ENCODE measurements around the gene BMPR1B.

Gene BMPR1B

DNA sequence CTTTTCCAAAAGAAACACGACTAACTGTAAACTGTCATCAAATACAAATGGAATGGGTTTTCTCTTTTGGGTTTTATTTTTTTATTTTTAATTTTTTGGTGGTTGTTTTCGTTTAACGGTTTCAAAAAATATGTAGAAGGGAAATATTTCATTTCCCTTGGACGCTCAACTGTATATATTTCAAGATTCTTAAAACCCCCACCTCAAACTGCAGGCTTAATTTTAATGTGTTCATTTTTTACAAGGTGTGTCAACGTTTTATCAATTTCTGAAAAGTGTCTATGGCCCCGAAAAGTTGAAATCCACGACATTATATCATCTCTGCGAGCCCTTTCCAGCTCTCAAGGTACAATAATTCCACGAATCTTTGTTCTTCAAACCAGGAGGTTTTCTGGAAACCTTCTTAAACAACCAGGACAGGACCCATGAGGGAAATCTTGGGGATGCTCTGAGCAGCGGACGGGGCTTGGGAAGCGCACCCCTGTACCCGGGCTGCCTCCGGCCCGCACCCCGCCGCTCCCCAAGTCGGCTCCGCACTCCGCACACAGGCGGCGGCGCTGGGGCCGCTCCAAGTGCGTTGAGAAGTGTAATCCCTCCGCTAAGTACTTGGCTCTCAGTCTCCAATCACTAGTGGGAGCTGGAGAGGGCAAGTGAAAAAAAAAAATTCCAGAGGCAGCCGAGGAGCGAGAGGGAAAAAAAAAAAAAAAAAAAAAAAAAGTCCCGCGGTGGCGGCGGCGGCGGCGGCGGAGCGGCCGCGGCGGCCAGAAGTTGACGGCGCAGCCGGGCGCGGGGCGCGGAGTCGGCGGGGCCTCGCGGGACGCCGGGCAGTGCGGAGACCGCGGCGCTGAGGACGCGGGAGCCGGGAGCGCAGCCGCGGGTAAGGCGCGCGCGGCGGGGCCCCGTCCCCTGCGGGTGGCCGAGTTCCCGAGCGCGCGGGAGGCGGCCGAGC is at the start of gene BMPR1B:
TSS of gene BMPR1B (plus strand) at position 764 of the 949 bp plus-strand sequence. CDS start 346,470 bp downstream, outside the sequence.
- DNase-seq = no peak

DNA sequence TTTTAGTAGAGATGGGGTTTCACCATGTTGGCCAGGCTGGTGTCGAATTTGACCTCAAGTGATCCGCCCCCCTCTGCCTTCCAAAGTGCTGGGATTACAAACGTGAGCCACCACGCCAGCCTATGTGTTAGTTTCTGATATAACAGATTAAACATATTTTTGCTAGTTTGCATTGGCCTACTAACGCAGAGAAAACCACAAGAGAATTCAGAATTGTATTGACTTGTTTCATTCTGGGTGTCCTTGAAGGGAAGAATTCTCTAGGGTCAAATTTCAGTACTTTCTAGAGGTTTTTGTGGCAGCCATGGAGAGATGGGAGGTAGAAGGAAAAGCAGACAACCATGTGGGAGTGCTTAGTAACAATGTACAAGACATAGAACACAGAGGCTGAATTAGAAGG is 46.1 kb upstream of the BMPR1B start:
- no peak for DNase-seq

- DNase-seq = no peak
Measured at GRCh38 chr4:94714365-94715160, 43.2 kb upstream of the BMPR1B start.

GRCh38 chr4:94715726-94716125 is 42.0 kb upstream of the BMPR1B start:
- DNase-seq = no peak

DNA sequence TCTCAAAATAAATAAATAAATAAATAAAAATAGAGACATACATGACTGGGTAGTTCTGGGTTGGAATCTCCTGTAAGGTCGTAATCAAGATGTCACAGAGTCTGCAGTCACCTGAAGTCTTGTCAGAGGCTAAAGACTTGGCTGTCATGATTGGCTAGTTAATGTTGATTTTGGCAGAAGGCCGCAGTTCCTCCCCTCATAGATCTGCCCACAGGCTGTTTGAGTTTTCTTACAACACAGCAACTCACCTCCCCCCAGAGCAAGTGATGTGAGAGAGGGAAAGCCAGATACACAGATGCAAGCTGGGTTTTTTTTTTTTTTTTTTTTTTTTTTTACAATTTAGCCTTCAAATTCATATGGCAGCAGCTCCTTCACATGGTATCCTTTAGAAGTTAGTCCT is 36.4 kb upstream of the BMPR1B start:
- DNase-seq = no peak

GRCh38 chr4:94722270-94722669 is 35.5 kb upstream of the BMPR1B start:
- no peak for DNase-seq

GRCh38 chr4:94722748-94723147 is 35.0 kb upstream of the BMPR1B start:
- DNase-seq = no peak

DNA sequence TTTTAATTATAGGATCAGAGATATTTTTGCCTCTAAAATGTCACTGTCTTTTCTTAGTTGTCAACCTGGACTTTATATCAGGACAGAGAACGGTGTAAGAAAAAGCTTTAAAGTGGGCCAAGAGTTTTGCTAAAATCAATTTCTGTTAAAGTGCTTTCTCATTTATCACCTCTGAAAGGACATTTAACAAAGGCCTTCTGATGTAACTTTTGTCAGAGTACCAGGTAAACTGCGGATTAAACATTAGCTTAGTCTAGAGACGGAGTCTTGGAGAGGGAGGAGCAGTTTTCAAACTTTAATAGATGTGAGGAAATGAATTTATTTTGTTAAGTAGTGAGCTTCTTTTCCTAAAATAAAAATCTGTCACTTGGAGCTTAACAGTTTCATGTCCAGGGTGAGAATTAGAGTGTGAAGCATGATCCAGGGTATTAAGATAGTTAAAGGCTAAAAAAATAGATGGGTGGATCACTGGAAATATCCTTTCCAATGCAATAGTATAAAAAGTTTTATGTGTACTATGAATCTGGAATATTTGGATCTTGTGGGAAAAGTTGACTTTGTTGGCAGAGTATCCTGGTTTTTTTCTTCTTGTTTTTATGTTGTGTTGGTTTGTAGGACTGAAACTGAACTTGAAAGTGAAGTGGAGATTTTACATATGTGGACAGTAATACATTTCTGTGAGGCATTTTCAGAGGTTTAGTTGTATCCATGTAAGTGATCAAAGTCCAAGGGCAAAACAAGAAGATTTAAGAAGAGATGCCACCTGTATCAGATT is 33.6 kb upstream of the BMPR1B start:
- DNase-seq = no peak

GRCh38 chr4:94726524-94727123 is 31.1 kb upstream of the BMPR1B start:
- no peak for DNase-seq

- no peak for DNase-seq
Measured at GRCh38 chr4:94728056-94728766, 29.5 kb upstream of the BMPR1B start.

GRCh38 chr4:94732358-94732698 is 25.4 kb upstream of the BMPR1B start:
- DNase-seq = no peak

GRCh38 chr4:94739741-94740140 is 18.0 kb upstream of the BMPR1B start:
- no peak for DNase-seq

DNA sequence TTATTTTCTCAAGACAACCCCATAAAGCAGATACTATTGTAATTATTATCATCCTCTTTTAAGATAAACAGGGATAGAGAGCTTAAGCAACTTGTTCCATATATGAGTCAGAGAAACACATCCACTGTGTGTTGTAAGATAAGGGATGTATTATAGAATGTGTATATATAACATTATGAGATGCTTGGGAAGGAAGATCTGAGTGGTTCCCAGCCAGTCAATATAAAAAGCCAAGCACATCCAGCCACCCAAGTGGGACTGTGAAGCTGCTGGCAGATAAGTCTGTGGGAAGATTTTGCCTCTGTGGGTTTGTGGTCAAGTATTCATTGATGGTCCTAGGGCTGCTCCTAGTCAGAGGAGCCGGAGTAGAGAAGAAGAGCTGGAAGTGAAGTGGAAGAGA is 16.5 kb upstream of the BMPR1B start:
- DNase-seq = no peak

- DNase-seq = no peak
Measured at GRCh38 chr4:94743838-94744237, 13.9 kb upstream of the BMPR1B start.

DNA sequence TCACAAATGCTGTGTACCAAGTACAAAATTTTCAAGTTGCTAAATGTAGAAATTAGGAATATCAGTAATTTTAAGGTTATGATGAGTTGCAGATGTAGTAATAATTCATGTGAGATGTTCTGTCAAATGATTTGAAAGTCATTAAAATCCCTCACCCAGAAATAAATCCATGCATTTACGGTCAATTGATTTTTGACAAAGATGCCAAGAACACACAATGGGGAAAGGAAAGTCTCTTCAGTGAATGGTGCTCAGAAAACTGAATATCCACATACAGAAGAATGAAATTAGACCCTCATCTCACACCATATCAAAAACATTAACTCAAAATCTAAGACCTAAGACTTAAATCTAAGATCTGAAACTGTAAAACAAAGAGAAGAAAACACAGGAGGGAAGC is 12.9 kb upstream of the BMPR1B start:
- DNase-seq = no peak

DNA sequence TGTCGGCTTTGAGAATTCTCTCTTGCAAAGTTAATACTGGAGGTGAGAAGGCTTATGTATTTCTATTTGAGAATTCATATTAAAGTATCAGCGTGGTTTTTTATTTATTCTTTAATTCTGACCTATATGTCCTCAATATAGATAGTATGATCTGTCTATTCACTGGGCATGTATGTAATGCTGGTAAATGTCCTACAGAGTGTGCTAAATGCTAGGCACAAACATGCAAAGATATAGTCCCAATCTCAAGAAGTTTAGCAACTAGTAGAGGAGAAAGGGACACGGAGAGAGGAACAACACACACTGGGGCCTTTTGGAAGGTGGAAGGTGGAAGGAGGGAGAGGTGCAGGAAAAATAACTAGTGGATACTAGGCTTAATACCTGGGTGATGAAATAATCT is 11.0 kb upstream of the BMPR1B start:
- DNase-seq = no peak

DNA sequence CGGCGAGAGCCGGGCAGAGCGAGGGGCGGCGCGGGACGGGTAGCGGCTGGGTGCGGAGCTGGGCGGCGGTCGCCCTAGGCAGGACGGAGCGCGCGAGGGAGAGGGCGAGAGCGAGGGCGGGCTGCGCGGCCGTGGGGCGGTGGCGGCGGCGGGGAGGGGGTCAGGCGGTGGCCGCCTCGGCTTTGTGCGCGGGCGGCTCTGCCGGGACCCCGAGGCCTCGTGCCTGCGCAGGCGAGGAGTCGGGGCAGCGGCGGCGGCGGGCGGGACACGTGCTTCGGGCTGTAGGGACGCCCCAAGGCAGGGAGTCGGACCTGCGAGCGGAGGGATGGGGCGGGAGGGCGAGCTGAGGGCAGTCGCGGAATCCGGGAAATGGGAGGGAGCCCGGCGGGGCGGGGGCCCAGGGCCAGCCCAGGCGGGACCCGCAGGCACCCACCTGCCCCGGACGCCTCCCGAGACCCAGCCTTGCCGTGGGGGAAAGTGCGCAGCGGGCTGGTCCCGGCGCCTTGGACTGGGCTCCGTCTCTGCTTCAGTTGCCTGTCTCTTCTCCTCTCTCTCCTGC is 465 bp downstream of the BMPR1B start:
- no peak for DNase-seq

DNA sequence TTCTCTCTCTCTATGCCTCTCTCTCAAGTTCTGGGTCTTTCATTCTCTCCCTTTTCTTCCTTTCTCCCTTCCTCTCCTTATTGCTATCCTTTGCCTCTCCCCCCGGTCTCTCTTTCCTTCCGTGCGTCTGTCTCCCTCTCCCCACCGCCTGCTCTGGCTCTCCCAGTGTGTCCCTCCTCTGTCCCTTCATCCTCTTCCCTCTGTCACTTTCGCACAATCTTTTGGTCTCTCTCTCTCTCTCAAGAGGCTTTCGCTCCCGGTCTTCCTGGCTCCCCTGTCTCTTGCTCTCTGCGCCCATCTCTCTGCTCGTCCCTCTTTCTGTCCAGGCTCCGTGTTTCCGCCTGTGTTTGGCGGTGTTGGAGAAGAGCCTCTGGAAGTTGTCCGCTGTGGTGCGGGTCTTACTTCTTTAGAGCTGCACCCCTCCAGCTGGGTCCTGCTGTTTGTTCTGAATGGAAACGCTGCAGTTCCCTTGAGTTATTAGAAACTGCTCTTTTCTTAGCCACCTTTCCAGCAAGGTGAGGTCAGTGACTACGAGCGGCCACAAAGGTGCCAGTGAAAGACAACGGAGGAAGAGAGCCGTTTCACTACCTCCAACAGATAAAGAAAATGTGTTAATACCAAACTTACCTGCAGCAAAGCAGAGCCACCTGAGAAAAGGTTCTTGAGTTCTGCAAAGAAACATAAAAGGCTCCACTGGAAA is 1.1 kb downstream of the BMPR1B start:
- no peak for DNase-seq

DNA sequence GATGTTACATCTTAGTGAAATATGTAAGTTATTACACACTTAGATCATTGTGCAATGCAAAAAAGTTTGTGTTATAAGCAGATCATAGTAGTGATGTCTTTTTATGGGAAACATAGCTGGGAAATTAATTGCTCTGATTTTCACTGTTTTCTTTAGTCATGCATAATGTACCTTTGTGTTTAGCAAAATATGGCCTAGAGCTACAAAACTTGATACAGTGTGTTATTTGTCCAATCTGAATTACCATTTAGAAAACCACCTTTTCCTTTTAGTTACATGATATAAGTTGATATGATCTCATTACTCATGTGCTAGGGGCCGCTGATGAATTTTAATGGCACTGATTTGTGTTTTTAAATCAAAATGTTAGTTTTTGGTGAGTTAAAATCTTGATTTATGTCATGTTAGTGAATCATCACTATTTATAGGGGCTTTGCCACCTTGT is 2.0 kb downstream of the BMPR1B start:
- DNase-seq = no peak

- no peak for DNase-seq
Measured at GRCh38 chr4:94762326-94762725, 4.6 kb downstream of the BMPR1B start.

- DNase-seq = no peak
Measured at GRCh38 chr4:94763005-94763404, 5.2 kb downstream of the BMPR1B start.
